CD14-positive monocyte (primary cell): Measurements from ENCODE around the gene POSTN. TPM values are rescaled to one million over a fixed set of nuclear protein-coding genes. Genes with fewer than 3 reads are reported as not detected.

Source experiments
- DNase-seq, 3 donors: peaks; one replicate each; pipeline ENCODE4 v3.0.0-alpha.2; 2011 to 2022
- H2AFZ ChIP-seq: 2 replicates; pipeline ENCODE4 v1.6.0; 2012; ENCODE audit warnings: mild to moderate bottlenecking, low read depth, low read length, inconsistent platforms; ENCODE audit not compliant: insufficient read depth, poor library complexity, severe bottlenecking
- H3K27ac ChIP-seq, 2 donors: 1 replicate in 1 of 2; 2 replicates in 1 of 2; pipeline ENCODE4 v1.5.1; 2012 to 2013; ENCODE audit warnings: low read length in 2 of 2, control low read depth in 1 of 2, inconsistent platforms in 1 of 2, low read depth in 1 of 2, mild to moderate bottlenecking in 1 of 2
- H3K27me3 ChIP-seq, 2 donors: one replicate each; pipeline versions ENCODE4 v1.6.0 to v1.6.1; 2011 to 2013; ENCODE audit warnings: low read length in 2 of 2; ENCODE audit not compliant: control insufficient read depth in 2 of 2, insufficient read depth in 2 of 2
- H3K36me3 ChIP-seq, 2 donors: replicated peaks in 1 of 2; 1 replicate in 1 of 2; 2 replicates in 1 of 2; pipeline versions ENCODE4 v1.5.1 to v1.6.1; 2012 to 2013; ENCODE audit warnings: low read length in 2 of 2, control low read depth in 1 of 2, inconsistent platforms in 1 of 2, mild to moderate bottlenecking in 1 of 2; ENCODE audit not compliant: insufficient read depth in 2 of 2, control insufficient read depth in 1 of 2
- H3K4me1 ChIP-seq, 2 donors: 1 replicate in 1 of 2; 2 replicates in 1 of 2; pipeline versions ENCODE4 v1.5.1 to v1.6.1; 2012 to 2013; ENCODE audit warnings: low read length in 2 of 2, control low read depth in 1 of 2, inconsistent platforms in 1 of 2, mild to moderate bottlenecking in 1 of 2, moderate library complexity in 1 of 2; ENCODE audit not compliant: insufficient read depth in 2 of 2, control insufficient read depth in 1 of 2
- H3K4me2 ChIP-seq: replicated peaks from 2 replicates; pipeline ENCODE3; 2012; ENCODE audit warnings: low read length, moderate library complexity, mild to moderate bottlenecking; ENCODE audit not compliant: poor library complexity, severe bottlenecking; ENCODE audit errors: extremely low read depth
- H3K4me3 ChIP-seq, 3 experiments: fragments of 200-600 bp in 1 of 3; sonication (generic) in 1 of 3; replicated peaks in 1 of 3; 1 replicate in 2 of 3; 2 replicates in 1 of 3; pipeline ENCODE4 v1.5.1; 2011 to 2013; ENCODE audit warnings: low read length in 3 of 3, mild to moderate bottlenecking in 3 of 3, control low read depth in 2 of 3, low read depth in 2 of 3, inconsistent platforms in 1 of 3, moderate library complexity in 1 of 3
- H3K79me2 ChIP-seq: 2 replicates; pipeline ENCODE4 v1.6.0; 2012; ENCODE audit warnings: mild to moderate bottlenecking, control low read depth, inconsistent platforms, low read length, moderate library complexity; ENCODE audit not compliant: insufficient read depth
- H3K9ac ChIP-seq: 2 replicates; pipeline ENCODE4 v1.6.0; 2017; ENCODE audit warnings: low read length, mild to moderate bottlenecking; ENCODE audit not compliant: insufficient read depth, poor library complexity, severe bottlenecking
- H3K9me3 ChIP-seq, 2 donors: replicated peaks in 1 of 2; 1 replicate in 1 of 2; 2 replicates in 1 of 2; pipeline versions ENCODE4 v1.5.1 to v1.6.1; 2012 to 2013; ENCODE audit warnings: low read length in 2 of 2, control low read depth in 1 of 2; ENCODE audit not compliant: control insufficient read depth in 1 of 2, insufficient read depth in 1 of 2
- H4K20me1 ChIP-seq: 2 replicates; pipeline ENCODE4 v1.6.0; 2012; ENCODE audit warnings: mild to moderate bottlenecking, low read length, control low read depth, moderate library complexity; ENCODE audit not compliant: insufficient read depth
- H3K27ac Mint-ChIP-seq, 7 donors: one replicate each; pipeline ENCODE4 v1.8.0; 2020; ENCODE audit warnings: mild to moderate bottlenecking in 7 of 7, mixed read lengths in 7 of 7, moderate library complexity in 6 of 7, inconsistent platforms in 2 of 7
- H3K27me3 Mint-ChIP-seq, 3 donors: one replicate each; pipeline ENCODE4 v1.8.0; 2021 to 2022; ENCODE audit warnings: low read depth in 3 of 3, mild to moderate bottlenecking in 3 of 3, mixed read lengths in 3 of 3, moderate library complexity in 3 of 3, inconsistent platforms in 1 of 3
- H3K36me3 Mint-ChIP-seq, 2 donors: one replicate each; pipeline ENCODE4 v1.8.0; 2020; ENCODE audit warnings: mixed read lengths in 2 of 2, inconsistent platforms in 1 of 2, mild to moderate bottlenecking in 1 of 2
- H3K4me1 Mint-ChIP-seq: one replicate; pipeline ENCODE4 v1.8.0; 2020; ENCODE audit warnings: mild to moderate bottlenecking, mixed read lengths
- H3K4me3 Mint-ChIP-seq, 2 donors: one replicate each; pipeline ENCODE4 v1.8.0; 2020; ENCODE audit warnings: mild to moderate bottlenecking in 2 of 2, mixed read lengths in 2 of 2, moderate library complexity in 1 of 2
- H3K9me3 Mint-ChIP-seq, 7 donors: one replicate each; pipeline ENCODE4 v1.8.0; 2020 to 2022; ENCODE audit warnings: mixed read lengths in 7 of 7, mild to moderate bottlenecking in 6 of 7, moderate library complexity in 6 of 7, inconsistent platforms in 2 of 7
- CTCF ChIP-seq: fragments of 200-600 bp; IDR thresholded peaks from one replicate; pipeline ENCODE4 v1.8.0; 2022; ENCODE audit warnings: antibody characterized with exemption, mild to moderate bottlenecking
- WGBS: methylation state at CpG from one replicate; pipeline ENCODE4 v1.1.5; 2013; ENCODE audit warnings: missing lambda C conversion rate; ENCODE audit not compliant: insufficient coverage; 5-methylcytosine and 5-hydroxymethylcytosine counted together
- intact Hi-C, 2 donors: fragments of 100-400 bp; cut with micrococcal nuclease; formaldehyde crosslinking; loops; one replicate each; pipeline versions ENCODE4 v1.15.0 to v1.15.1; 2023
- polyA plus RNA-seq, 3 donors: library from polyadenylated mRNA; depleted of rRNA in 1 of 3; unstranded in 2 of 3; stranded (reverse) in 1 of 3; fragments of 300-500 nt in 2 of 3; fragments of >200 nt in 1 of 3; fragmentation: Illumina TruSeq in 2 of 3; gene quantifications; 1 replicate in 2 of 3; 2 replicates in 1 of 3; pipeline ENCODE4 v1.2.3, GENCODE V29; 2012 to 2021

POSTN gene
- polyA plus RNA-seq, 3 donors = not detected

GRCh38 chr13:37587236-37587635 is 11.3 kb downstream of the POSTN start:
- no peaks in the 10 kb centered on the region for H3K27me3 ChIP-seq
- H3K4me3 Mint-ChIP-seq = no peak overlapping the region
- H3K27ac ChIP-seq = no peak overlapping the region

GRCh38 chr13:37586164-37586563 is 12.4 kb downstream of the POSTN start:
- Histone ChIP-seq H2AFZ (no peak overlapping the region), H4K20me1 (no peaks in the 10 kb centered on the region), H3K4me1 (no peaks in the 10 kb centered on the region), H3K27me3 (no peaks in the 10 kb centered on the region), H3K36me3 (no peaks in the 10 kb centered on the region), H3K79me2 (no peaks in the 10 kb centered on the region), H3K4me2 (no peak overlapping the region), H3K9me3 (no peaks in the 10 kb centered on the region), H3K27ac (no peak overlapping the region), H3K9ac (no peak overlapping the region), H3K4me3 (no peak overlapping the region)
- Mint-ChIP-seq H3K9me3 (peaks cover 0 to 2% (median 0%) of the 10 kb centered on the region in 7 donors), H3K4me3 (no peak overlapping the region), H3K36me3 (no peaks in the 10 kb centered on the region), H3K27ac (no peak overlapping the region), H3K27me3 (no peaks in the 10 kb centered on the region), H3K4me1 (no peaks in the 10 kb centered on the region)
- WGBS = 94% methylated on average over 3 of the region's 4 CpGs
- intact Hi-C loops = no loop called here
- DNase-seq = no peak
- TF ChIP-seq CTCF = no peak

More at GRCh38 chr13:37587236-37587635, 11.3 kb downstream of the POSTN start:
- H3K4me1 Mint-ChIP-seq = no peaks in the 10 kb centered on the region
- Histone ChIP-seq H2AFZ (no peak overlapping the region), H3K36me3 (no peaks in the 10 kb centered on the region), H3K9ac (no peak overlapping the region), H3K4me1 (no peaks in the 10 kb centered on the region), H3K4me2 (no peak overlapping the region), H4K20me1 (no peaks in the 10 kb centered on the region), H3K9me3 (no peaks in the 10 kb centered on the region), H3K4me3 (no peak overlapping the region), H3K79me2 (no peaks in the 10 kb centered on the region)
- TF ChIP-seq CTCF = no peak
- no peaks in the 10 kb centered on the region for H3K36me3 Mint-ChIP-seq
- no peak overlapping the region for H3K27ac Mint-ChIP-seq
- H3K27me3 Mint-ChIP-seq = no peaks in the 10 kb centered on the region
- DNase-seq = no peak
- peaks cover 0 to 2% (median 0%) of the 10 kb centered on the region in 7 donors for H3K9me3 Mint-ChIP-seq
- intact Hi-C loops = no loop called here
- WGBS = no CpG with 5 or more reads among the region's 2 CpGs
